Measurements from ENCODE around the gene SKIDA1. TPM values are rescaled to one million over a fixed set of nuclear protein-coding genes. Genes with fewer than 3 reads are reported as not detected.

SKIDA1 gene
- polyA plus RNA-seq, 1 donor = 2.1 TPM

DNA sequence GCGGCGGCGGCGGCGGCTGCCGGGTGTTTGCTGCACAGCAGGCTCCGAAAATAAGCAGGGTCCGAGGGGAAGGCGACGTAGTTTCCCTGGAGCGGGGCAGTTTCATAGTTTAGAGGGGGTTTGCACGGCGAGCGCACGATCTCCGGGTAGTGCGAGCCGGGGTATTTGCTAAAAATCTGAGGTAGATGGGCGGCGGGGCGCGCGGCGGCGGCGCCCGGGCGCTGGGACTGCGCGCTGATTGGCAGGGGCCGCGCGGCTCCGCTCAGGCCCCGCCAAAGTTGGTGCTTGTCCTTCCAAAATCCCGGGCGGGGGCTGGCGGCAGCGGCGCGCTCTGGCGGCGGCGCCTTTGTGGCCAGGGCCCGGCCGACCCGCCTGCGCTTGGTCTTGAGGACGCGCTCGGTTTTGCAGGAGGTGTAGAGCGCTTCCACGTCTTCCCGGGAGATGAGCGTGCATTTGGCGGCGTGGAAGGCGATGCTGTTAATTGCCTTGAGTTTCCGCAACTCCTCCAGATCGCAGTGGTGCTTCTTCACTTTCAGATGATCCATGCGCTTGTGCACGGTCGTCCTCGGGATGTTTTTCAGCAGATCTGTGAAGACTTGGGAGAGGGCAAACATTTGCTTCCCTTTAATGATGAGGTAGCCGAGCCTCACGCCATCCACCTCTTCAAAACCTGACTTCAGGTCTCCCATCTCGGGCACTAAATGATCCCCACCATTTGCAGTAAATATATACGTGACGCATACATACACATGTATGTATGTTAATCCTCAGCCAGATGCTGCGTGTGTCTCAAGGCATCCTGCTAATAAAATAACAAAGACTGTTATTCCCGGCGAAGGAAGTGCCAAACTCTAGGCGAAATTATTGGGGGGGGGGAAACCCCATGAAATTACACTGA is 8.1 kb downstream of the SKIDA1 start:
- no peak for DNase-seq (ENCODE audit: low read depth)

DNA sequence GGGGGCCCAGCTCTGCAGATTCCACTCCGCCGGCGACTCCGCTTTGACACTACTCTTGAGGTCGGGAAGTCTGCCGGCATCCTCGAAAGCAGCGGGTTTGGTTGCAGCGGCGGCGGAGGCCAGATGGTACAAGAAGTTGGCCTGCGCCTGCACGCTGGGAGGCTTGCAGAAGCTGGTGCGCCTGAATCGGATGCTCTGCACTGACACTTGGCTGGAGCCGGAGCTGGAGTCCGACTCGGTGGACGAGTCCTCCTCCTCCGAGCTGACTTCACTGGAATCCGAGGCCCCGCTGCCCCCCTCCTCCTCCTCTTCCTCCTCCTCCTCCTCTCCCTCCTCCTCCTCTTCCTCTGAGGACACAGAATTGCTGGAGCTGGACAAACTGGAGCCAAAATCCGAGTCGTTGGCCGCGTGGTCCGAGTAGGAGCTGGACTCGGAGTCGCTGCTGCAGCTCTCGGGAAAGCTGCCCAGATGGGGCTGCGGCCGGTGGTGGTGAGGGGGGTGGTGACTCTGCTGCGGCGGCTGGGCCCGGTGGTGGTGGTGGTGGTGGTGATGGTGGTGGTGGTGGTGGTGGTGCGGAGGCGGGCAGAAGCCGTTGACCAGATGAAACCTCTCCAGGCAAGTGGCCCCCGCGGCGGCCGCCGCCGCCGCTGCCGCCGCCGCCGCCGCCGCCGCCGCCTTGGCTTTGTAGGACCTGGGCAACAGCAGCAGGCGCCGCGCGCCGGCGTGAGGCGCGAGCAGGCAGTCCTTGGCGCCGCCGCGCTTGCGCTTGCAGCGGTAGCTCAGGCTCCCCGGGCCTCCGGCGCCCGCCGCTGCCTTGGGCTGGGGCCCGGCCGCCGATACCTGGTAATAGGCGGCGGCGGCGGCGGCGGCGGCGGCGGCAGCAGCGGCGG is 9.0 kb downstream of the SKIDA1 start:
- no peak for DNase-seq (ENCODE audit: low read depth)

DNA sequence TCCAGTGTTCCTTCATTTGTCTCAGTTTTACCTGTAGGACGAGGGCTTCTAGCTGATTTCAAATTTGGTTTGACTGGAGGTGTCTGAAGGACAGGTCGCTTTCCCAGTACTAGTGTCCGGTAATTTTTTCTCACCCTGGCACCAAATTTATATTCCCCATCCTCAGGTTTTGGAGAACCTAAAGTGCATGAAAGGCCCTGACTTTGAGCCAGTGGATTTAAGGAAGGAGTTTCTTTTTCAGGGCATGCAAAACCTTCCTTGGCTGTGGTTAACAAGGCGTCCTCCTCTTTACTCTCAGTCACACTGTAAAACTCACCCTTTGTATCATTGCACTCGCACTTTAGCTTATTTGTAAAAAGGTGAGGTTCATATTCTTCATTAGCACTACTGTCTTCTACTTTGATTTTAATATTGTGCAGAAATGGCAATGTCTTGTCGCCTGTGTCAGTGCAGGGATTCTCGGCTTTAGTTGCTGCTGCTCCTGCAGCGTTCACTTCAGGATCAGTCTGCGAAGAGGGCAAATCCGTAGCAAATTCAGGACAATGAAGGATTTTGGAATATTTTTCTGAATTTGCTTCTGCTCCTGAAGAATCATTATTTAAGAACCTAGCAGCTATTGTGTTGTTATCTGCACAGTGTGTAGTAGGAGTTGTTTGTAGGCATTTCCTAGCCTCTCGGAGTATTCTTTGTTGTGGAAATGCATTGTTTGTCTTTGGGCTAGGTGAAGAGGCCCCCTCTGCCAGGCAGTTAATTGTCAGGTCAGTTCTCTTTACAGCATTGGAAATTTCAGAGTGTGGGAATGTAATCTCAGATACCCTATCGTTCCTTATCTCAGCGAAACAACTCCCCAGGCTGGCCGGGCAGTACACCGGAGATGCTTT is 9.9 kb downstream of the SKIDA1 start:
- no peak for DNase-seq (ENCODE audit: low read depth)

DNA sequence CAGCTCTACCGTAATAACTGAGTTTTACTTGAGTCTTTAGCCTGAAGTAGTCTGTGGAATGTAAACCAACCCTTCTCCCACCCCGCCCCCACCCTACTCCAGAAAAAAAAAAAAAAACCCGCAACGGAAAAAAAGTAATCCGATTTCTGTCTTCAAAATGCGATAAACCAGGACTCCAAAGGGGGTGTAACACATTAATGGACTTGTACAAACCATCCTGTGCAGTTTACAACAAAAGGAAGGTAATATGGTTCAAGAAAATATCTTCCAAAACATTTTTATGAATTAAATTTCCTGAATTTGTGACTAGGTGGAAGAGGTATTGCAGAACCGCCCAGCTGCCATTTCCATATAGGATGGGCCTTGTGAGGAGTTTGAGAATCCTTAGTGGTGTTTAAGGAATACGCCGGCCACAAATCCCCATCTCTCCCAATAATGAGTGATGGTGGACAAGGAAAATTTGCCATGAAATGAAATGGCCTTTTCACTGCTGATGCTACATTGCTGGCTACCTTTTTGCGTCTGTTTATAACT is 10.6 kb downstream of the SKIDA1 start:
- no peak for DNase-seq (ENCODE audit: low read depth)

DNA sequence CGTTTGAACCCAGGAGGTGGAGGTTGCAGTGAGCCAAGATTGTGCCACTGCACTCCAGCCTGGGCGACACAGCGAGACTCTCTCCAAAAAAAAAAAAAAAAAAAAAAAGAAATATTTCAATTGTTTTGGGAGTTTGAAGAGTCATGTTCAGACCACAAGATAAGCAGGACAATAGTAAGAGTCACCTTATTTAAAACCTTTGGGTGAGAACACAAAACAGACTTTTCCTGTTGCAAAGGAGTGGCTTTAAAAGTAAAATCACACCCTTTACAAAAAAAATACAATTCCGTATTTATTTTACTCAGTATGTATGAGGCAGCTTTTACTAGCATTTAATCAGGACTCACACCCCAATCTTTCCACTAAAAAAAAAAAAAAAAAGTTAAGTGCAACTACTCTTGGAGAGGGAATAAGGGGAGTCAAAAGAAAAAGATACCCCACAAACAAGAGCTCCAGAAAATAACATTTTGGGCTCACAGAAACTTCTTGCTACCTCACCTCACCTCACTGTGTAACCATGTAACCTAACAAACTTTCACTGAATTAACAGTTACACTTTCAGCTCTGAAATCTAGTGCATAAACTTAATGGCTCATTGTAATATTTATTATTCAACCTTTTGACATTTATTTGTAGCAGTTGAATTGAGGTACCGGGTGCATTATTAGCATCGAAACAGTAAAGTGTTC is 11.2 kb downstream of the SKIDA1 start:
- DNase-seq (ENCODE audit: low read depth) = no peak

DNA sequence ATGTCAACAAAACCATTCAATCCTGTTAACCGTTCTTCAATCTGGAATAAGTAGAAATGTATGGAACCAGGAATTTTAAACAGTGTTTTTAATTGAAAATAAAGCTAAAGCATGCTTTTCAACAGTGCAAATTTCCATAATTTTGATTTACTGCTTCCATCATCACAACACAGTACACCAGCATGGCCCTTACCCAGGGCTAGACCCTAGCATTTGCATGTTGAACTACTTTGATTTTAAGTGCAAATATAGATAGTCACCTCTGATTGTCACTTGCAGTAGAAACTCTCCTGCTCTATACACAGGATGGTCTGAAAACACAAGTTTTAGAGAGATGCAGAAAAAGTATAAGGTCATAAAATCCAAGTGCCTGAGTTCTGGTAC is 12.1 kb downstream of the SKIDA1 start:
- no peak for DNase-seq (ENCODE audit: low read depth)

DNA sequence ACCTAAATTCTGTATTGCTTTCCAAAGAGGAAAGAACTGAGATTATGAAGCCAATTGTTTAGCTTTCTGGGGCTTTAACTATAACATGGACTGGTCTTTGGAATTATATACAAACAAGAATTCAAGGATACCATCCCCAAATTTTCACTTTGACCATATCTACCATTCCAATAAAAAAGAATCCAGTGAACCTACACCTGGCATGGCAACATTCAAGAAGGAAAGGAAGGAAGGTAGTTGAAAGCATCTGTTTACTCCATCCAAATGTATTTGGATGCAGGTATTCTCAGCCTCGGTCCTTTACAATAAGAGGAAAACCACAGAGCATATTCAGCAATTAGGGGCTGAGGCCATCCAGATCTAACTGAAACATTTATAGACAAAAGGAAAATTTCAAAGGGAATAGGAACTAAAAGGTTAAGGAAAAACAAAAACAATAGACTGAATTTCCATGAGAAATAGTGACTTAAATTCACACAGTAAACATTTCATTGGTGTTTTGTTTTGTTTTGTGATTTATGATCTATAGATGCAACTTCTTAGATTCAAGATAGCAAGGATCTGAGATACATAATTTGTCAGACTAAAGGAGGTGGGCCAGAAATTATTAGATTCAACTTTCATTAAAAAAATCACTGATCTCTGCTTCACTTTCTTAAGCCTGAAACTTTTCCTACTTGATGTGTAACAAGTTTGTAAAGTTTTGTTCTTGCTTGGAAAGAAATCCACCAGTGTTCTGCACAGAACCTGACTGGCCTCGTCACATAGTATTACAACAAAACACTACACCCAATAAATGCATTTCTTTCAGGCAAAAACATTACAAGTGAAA is 12.7 kb downstream of the SKIDA1 start:
- DNase-seq (ENCODE audit: low read depth) = no peak

DNA sequence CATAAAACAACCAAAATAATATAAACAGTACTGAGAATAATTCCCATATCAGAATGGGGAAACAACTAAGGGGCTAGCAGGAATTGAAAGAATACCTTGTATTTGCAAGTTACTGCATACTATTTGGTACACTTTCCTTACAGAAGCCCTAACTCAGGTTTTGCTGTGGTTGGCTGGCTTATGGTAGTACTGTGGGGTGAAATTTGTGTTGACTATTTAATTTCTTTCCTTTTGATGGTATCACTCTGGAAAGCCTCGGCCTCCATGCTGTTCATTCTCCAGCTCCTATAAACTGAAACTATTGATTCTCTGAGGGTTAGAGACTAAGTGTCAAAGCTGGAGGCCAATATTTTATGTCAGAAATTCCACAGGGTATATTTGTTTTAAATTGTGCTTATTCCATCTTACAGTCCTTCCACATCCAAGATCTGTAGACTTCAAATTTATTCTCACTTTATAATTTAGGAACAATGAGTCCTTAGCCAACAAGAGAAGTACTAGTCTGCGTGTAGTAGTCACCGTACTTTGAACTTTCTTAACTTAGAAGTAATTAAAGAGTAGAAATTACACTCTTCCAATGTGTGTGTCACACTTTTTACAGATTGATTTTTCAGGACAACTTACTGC is 13.4 kb downstream of the SKIDA1 start:
- DNase-seq (ENCODE audit: low read depth) = no peak

DNA sequence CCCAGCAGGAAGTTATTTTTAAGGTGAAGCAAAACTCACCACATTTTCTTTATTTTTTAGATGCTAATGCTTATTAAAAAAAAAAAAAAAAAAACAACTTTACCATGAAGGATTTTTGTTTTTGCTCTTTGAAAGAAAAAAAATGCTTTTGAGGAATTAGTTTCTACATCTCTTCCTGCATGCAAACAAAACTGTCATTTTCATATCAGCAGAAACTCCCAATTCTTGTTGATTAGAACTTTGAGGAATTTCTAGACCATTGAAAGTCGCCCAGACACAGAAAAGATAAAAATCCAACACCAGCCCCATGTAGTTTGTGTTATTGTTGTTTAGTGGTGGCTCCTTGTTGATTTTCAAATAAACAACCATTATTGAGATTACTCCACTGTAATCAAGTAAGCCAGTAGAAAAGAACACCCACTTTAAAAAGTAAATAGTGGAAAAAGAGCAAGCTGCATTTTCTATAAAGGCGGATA is 14.3 kb downstream of the SKIDA1 start:
- DNase-seq (ENCODE audit: low read depth) = no peak

DNA sequence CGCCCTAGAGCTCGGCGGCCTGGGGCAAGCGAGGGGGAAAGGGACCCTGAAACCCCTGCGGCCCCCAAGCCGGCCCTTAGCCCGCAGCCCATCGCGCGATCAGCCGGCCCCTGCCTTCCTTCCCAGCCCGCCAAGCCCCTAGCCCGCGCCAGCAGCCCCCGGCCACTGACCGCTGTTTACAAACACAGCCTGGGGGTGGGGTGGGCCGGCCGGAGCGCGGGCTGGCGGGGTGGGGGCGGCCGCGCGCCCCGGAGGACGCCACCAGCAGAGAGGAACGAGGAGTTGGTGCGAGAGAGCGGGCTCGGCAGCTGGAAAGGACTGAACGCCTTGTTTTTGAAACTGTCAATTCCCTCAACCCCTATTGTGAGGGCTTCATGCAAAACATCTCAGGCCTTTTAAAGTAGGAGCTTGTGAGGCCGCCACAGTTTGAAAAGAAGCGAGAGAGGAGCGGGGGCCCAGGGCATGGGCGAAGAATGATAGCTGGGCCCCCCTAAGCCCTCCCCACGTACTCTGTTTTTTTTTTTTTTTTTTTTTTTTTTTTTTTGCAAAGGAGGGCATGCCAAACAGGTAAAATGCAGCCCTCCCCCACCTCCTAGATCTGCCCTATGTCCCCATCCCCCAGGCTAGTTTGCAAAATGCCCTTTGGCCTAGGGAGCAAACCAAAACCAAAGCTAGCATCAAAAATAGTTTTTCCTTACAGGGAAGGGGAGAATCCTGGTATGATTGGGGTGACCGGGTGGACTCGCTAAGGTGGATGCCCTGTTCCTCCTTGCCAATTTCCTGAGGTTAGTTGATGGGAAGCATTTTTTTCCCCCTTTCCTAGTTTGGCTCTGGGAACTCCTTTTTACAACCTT is 15.0 kb downstream of the SKIDA1 start:
- DNase-seq (ENCODE audit: low read depth) = no peak

DNA sequence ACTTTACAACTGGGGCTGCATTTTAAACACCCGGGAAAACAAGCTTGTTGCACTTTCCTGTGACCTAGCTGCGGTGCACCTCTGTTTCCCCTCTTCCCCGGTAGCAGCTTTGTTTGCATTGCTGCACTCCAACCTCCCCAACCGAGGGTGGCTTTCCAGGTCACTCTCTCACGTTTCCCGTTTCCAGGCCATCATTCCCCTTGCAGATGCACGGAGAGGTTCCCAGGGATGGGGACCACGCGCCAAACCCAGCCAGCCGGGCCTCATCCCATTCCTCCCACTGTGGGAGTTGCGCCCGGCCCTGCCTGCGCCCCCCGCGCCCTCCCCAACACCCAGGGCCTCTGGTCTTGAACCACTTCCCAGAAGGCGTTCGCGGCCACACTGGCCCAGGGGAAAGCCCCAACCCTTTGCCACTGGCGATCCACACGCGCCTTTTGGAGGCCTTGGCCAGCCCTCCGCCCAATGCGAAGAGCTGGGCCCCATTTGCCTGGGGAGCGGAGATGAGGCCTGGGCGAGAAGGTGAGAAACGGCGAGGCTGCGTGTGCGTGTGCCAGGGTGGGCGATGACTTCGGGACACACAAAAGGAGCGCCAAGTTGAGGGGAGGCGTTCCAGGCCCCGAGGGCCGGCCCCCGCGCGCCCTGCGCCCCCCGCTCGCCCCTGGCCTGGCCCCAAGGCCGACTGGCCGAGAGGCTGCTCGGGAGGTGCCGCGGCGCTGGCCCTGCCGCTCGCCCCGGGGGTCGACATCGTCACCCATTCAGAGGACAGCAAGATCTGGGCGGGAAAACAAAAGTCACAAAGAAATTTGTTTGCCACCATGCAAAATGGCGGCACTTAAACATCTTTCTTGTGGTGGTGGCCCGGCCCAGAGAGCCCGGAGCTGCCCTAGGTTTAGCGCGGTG is 15.9 kb downstream of the SKIDA1 start:
- DNase-seq (ENCODE audit: low read depth) = no peak

DNA sequence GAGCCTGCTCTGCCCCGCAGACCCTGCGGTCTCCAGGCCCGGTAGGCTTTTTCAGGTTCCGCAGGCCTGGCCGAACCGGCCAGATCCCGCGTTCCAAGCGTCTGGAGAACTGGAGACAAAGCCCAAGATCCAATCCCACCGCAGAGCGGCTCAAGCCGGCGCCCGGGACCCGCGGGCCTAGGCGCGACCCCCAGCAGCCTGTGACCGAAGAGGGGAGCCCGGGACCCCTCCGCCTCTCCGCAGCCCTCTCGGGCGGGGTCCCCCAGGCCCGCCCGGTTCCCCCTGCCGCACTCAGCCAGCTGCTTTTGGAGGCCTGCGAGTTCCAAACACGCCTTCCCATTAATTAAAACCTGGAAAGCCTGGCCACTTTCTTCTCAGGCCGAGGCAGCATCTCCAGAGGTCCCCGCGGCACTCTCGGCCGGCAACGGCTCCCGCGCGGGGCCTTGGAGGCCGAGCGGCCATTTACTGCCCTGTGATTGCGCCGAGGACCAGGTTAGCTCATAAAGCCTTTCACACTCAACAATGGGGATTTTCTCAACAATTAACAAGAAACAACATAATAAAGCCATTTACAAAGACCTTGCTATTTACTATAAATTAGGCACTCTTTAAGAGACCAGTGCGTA is 16.7 kb downstream of the SKIDA1 start:
- DNase-seq (ENCODE audit: low read depth) = no peak

DNA sequence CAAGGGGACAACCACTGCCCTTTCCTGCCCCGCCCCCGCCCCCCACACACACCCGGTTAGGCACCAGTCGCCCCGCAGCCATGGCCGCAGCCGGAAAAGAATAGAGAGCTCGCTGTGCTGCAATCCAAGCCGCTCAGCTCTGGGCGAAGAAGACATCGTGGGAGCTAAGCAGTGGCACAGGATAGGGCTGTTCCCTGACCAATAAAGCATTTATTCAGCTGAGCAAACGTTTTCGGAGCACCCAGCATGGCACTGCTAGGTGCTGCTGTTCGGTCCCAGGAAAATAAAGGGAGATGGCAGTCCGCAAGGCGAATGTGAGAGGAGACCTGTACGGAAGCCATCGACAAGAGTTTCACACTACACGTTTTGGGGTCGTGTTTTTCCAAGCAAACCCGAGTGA is 18.3 kb downstream of the SKIDA1 start:
- DNase-seq (ENCODE audit: low read depth) = no peak

DNA sequence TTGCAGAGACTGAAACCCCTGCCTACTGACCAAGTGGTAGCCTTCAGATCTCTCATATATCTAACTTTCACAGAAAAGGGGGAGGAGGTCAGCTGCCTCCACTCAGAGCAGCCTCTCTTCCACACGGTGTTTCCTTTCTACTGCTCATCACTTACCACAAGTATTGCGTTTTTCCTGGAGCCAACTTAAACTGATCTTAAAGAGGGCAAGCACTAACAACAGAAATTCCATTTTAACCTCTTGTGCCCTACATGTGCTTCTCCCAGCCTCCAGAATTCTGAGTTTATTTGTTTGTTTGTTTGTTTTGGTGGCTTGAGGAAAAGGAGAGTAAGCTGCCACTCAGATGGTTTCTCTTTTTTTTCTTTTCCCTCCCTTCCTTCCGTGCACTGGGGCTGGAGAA is 19.1 kb downstream of the SKIDA1 start:
- DNase-seq (ENCODE audit: low read depth) = no peak

DNA sequence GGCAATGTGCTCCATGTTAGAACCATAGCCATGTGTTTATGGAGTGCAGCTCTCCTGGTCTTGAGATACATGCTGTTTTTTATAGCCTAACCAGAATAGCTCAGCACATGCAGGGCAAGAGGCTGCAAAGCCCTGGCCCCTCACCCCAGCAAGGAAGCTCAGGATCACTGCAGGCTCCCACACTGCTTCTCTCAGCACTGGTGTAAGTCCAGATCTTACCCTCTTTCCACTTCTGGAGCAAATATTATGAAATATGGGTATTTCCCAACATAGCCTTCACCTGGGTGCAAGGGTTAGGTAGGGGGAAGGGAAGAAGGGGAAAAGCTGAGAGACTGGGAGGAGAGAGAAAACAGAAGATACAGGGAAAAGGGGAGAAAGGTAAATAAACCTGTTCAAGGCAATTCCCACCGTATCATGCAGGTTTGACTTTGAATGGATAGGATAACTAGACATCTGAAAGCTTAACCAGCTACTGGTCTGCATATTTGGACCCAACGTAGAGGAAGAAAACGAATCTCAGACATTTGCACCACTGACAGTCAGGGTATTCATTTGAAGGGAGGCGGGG is 19.7 kb downstream of the SKIDA1 start:
- no peak for DNase-seq (ENCODE audit: low read depth)

DNA sequence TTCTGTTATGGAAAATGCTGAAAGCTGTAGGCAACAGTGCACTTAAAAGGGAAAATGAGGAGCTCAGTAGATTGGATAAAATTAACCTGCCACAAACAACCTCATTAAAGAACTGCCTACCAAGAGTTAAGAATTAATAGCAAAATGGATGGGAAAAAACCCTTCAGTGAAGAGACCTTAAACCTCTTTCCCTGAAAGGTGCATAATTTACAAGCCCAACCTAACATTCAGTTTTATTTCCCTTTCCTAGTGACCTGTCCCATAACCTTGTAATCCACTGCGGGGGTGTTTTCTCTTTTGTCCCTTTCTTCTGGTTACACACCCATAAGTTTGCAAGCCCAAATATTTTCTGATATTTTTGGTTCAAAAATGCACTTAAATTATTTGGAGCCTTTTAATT is 21.9 kb downstream of the SKIDA1 start:
- DNase-seq (ENCODE audit: low read depth) = no peak

DNA sequence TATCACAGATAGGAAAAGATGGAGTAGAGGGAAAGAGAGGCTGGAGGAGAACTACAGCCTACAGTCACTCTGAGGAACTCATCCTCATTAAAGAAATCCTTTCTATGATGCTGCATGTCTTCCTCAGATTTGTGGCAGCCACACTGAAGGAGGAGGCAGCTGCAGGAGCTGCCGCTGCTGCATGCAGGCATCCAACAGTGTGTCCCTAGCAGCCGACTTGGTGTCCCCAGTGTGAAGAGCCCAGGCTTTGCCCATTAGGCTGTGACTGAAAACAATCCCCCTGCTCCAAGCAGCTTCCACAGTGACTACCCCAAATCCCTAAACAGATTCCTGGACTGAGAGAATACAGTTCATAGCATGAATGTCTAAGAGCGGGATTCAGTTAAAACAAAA is 23.1 kb downstream of the SKIDA1 start:
- no peak for DNase-seq (ENCODE audit: low read depth)

All from forelimb muscle (tissue), 1 donor.